NCI-H345 (cell line): Measurements from ENCODE around the gene TOX2.

Source experiments
- DNase-seq: peaks from one replicate; lab custom pipeline; 2025; lab: John Stamatoyannopoulos, UW

The TOX2 gene

GRCh38 chr20:44102582-44102981, 187.9 kb downstream of the TOX2 start:
- DNase-seq: no peak

GRCh38 chr20:44104798-44105517, 190.3 kb downstream of the TOX2 start:
- DNase-seq: peak; percentile 84

GRCh38 chr20:44106615-44107014, 192.0 kb downstream of the TOX2 start:
- no peak for DNase-seq

- DNase-seq: no peak
These were observed 195.3 kb downstream of the TOX2 start for GRCh38 chr20:44109951-44110361.

GRCh38 chr20:44110816-44111568, 196.3 kb downstream of the TOX2 start:
- no peak for DNase-seq

- DNase-seq: no peak
These were observed 197.2 kb downstream of the TOX2 start for GRCh38 chr20:44111712-44112335.

GRCh38 chr20:44112456-44112855, 197.8 kb downstream of the TOX2 start:
- DNase-seq: no peak

GRCh38 chr20:44112889-44113617, 198.4 kb downstream of the TOX2 start:
- DNase-seq: no peak

GRCh38 chr20:44113618-44114376, 199.1 kb downstream of the TOX2 start:
- DNase-seq: peak; percentile 90

- DNase-seq: no peak
These were observed 200.5 kb downstream of the TOX2 start for GRCh38 chr20:44115181-44115580.

- DNase-seq: no peak
These were observed 201.4 kb downstream of the TOX2 start for GRCh38 chr20:44115762-44116644.

GRCh38 chr20:44117296-44118184, 202.9 kb downstream of the TOX2 start:
- no peak for DNase-seq

- DNase-seq: no peak
These were observed 203.8 kb downstream of the TOX2 start for GRCh38 chr20:44118185-44119033.
